Neural progenitor cell (in vitro differentiated cells): ENCODE data around the gene LCMT1.

Source experiments
- CTCF ChIP-seq: fragments of 200-600 bp; sonication (generic); IDR thresholded peaks from 2 replicates; pipeline ENCODE4 v1.5.1; 2017; ENCODE audit warnings: antibody characterized with exemption, mild to moderate bottlenecking
- EZH2 ChIP-seq: fragments of 200-600 bp; sonication (generic); IDR thresholded peaks from 2 replicates; pipeline ENCODE4 v1.6.1; 2017; ENCODE audit warnings: antibody characterized with exemption, mild to moderate bottlenecking, moderate library complexity

- TF ChIP-seq EZH2 (no peak), CTCF (no peak)
These were observed 15.9 kb upstream of the LCMT1 start for GRCh38 chr16:25095636-25096035.
